ENCODE data around the gene RNF11.

The RNF11 gene

DNA sequence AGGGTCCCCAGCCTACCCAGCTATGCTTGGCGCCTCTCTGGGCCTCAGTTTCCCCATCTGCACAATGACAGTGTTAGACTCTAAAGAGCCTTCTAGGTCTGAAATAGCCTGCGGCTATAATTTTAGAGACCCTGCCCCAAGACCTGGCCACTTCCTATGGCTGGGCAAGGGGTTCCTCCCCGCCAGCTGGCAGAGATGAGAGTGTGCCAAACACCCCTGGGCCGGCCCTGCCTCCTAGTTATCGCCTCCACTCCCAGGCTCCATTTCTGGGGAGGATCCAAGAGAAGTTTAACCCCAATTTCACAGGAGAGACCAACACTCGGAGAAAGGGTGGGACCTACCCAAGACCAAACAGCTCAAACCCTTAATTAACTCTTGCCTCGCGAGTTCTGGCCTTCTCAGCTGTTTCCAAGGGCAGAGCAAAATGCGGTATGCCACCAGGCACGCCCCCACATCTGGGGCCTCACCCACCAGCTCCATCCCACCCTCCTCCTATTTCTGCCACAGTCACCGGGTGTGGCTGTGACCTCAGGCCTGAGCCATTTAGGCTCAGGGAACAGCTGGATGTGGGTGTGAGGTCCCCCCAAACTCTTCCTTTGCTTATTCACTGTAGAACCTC, 58.6 kb downstream of the RNF11 start:
- H3K4me3 ChIP-seq (ENCODE audit: low read depth, low read length) = no peak overlapping the region

DNA sequence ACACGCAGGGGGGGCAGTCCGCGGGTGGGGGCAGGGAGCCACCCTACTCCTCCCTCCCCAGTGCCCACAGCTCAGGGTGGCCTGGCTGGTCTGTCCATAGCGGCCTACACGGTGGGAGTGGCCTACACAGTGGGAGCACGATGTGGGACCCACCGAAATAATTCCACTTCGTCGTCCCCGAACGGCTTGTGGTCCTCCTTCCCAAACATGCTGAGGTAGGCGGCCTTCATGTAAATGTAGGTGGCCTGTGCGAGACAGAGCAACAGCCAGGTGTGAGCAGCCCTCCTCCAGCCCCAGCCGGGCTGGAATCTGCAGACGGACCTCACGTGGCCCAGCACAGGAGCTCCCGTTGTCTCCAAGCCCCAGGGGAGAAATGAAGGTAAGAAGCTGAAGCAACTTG, 59.9 kb downstream of the RNF11 start:
- no peak overlapping the region for H3K4me3 ChIP-seq (ENCODE audit: low read depth, low read length)

DNA sequence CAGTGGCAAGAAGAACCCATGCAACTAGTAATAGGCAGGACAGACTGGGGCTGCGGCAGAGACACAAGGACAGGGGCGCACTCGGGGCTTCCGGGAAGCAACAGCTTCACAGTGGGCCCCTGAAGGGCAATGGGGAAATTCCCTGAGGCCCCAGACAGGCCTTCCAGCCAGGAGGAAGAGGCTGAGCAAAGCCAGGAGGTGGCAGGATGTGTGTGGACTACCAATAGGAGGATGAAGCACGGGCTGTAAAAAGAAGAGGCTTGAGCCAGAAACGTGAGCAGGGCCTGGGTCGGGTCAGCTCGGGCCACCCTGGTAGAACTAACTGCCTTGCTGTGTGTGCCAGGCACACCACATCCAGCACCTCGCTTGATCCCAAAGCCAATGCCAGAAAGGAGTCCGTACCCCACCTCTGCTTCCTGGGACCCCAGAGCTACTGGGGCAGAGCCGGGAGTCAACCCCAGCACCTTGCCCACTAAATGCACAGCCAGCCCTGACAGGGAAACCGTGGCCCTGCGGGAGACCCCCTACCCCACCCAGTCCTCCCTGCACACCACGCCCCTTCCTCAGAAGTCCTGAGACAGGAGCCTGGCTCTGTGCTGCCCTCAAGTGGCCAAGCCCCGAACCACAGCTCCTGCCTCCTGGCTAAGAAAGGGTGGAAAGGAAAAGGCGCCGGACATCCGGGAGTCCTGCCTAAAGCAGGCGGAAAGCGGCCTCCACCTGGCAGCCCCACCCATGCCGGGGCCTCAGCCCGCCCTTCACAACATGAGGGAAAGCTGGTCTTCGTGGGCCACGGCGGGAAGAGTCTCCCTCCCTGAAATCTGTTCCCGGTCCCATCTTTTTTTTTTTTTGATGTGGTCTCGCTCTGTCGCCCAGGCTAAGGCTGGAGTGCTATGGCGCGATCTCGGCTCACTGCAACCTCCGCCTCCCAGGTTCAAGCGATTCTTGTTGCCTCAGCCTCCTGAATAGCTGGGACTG, 60.6 kb downstream of the RNF11 start:
- no peak overlapping the region for H3K4me3 ChIP-seq (ENCODE audit: low read depth, low read length)

DNA sequence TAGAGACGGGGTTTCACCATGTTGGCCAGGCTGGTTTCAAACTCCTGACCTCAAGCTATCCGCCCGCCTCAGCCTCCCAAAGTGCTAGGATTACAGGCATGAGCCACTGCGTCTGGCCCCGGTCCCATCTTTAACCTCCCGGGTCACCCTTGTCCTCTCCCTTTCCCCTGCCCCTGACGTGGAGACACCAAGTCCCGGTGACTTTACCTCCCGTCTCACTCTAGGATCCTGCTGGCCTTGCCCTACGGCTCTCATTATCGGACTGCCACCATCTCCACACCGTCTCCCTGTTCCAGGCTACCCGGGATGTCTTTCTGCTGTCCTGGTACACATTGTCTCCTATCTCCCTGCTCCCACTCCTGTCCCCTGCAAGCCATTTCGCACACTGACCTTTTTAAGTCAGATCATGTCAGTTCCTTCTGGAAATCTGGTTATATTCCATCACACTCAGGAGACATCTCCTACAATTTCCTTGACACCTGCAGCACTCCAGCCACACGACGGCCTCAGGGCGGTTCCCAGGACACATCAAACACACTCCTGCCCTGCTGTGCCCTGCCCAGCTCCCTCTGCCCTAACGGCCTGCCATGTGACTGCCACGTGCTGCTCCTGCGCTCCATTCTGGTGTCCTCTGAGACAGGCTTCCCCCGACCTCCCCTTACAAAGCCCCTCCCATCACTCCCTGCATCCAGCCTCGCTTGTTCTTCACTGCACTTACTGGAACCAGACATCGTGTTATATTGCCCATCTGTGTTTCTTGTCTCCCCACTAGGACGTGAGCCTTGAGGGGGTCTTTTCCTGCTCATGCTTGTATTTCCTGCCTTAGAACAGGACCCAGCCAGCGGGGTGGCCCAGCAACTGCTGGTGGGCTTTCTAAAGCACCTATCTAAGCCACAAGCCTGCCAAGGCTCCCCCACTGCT, 61.6 kb downstream of the RNF11 start:
- no peak overlapping the region for H3K4me3 ChIP-seq (ENCODE audit: low read depth, low read length)

DNA sequence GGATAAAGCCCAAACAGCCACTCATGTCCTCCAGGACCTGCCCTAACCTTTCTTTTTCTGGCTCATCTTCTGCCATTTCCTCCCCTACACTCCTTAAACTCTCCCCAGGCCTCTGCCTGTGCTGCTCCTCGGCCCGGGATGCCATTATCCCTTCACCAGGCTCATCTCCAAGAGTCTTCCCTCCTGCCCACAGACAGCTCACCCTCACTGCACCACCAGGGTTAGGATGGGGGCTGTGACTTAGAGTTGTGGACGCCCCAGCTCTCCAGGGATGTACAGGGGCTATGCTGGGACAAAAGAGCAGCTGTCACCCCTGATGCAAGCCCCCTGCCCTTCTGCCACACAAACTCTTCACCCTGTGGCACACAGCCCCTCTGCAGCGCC, 62.2 kb downstream of the RNF11 start:
- H3K4me3 ChIP-seq (ENCODE audit: low read depth, low read length) = no peak overlapping the region

DNA sequence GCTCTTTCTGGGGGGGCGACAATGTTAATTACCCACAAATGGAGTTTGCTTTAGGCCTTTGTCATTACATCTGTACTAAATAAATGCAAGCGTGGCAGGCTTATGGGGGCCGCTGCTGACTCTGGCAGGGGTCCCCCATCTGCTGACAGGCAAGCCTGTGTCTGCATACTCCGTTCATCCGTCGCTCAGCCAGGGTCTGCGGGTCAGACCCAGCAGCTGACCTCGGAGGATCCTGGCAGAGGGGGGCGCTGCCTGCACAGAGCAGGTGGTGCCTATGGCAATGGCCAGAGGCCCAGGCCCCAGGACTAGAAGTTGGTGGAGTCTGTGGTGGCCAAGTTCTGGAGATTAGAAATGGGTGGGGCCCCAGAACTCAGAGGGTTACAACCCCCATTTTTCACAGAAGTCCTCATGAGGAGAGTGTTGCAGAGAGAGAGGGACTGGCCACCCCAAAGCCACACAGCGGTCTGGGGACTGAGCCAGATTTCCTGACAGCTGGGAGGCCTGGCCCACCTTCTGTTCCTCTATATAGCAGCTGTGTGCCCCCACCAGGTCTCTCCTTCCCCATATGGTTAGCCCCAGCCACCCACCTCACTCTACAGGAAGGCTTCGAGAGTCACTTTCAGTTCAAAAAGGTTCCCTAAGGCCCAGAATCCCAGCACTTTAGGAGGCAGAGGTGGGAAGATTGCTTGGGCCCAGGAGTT, 63.3 kb downstream of the RNF11 start:
- H3K4me3 ChIP-seq (ENCODE audit: low read depth, low read length) = no peak overlapping the region

DNA sequence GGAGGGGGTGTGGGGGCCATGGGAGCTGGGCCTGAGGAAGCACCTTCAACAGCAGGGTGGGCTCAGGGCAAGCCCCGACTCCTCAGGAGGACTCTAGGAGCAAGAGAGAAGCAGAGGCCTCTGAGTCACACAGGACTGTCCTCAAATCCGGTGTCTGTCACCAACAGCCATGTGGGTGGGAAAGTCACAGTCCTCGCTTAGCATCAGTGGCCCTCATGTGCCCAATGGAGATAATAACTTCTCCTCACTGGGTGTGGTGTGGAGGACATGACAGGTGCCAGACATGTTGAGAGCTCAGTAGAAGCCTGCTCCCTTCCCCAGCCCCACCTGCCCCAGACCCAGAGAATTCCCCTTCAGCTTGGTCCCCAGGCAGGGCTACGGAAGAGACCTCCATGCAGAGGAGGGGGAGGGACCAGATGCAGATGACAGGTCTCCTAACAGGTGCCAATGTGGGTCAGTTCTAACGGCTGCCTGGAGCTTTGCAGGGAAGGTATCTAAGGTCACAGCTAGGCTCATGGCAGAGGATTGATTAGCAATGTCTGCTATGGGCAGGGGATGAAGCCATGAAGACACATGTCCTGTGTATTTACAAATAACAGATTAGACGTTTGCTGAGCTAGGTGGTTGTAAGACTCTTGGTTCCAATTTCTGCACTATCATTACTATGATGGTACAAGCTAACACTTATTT, 64.1 kb downstream of the RNF11 start:
- H3K4me3 ChIP-seq (ENCODE audit: low read depth, low read length) = no peak overlapping the region

DNA sequence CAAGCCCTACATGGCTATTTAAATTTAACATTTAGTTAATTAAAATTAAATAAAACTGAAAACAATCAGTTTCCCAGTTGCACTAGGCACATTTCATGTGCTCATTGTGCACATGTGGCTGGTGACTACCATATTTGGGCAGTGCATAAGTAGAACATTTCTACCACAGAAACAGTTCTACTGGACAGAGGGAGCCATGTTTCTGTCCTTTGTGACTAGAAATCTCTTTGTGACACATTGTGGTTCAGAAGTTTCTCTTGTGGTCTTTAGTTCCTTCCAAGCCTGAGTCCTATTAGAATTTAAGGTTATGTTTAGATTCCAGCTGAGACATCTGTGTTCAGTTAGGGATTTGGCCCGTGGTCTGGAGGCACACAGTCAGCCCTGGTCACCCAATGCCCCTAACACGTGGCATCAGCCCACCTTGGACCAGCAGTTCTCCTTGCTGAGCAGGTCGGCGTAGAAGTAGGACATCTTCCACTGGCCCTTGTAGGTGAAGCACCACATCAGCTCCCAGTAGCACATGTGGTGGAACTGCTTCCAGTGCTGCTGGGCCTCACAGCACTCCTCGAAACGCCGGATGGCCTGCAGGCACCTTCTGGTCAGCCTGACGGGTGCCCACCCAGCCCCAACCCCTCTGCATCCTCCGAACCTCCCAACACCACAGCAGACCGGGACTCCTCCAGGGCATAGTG, 65.2 kb downstream of the RNF11 start:
- H3K4me3 ChIP-seq (ENCODE audit: low read depth, low read length) = no peak overlapping the region

DNA sequence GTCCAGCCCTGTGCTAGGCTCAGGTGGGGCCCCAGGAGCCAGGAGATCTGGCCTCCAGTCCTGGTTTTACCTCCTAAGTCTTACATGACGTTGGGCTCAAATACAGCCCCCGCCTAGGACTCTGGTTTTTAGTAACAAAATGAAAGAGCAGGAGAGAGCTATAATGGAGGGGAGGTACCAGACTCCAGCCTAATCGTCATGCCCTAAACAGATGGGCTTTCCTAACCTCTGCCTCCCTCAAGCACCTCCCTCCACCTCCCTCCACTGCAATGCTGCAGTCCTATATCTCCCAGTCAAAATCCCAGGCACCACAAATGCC, 65.7 kb downstream of the RNF11 start:
- no peak overlapping the region for H3K4me3 ChIP-seq (ENCODE audit: low read depth, low read length)

DNA sequence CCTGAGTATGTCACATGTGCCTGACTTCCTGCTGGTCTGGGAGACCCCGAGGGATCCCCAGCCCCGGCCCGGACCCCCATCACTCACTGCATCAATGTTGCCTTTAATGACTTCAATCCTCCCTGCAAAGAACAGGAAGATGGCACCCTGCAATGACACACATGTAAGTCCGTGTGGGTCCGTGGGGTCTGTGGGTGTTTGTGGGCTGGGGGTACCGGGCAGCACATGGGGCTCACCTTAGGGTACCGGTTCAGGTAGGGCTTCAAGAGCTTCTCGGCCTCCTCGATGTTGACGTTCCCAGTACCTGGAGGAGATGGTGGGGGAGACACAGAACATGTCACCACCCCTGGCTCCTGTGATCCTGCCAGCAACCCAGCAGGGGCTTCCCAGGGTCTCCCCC, 66.2 kb downstream of the RNF11 start:
- no peak overlapping the region for H3K4me3 ChIP-seq (ENCODE audit: low read depth, low read length)

DNA sequence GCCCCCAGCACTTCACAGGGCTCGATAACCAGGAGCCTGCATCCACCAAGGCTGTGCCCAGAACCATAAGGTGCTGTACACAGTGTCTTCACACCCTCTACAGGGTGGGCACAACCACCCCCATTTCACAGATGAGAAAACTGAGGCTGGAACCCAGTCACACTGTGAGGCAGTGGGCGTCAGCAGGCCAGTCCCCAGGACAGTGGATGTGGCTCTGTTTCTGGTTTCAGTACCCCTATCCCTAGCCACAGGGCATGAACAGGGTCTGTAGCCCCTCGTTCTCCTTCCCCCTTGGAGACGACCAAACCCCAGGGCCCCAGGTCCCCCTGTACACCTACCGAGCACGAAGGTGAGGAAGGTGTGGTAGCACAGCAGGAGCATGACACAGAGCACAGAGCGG, 66.7 kb downstream of the RNF11 start:
- no peak overlapping the region for H3K4me3 ChIP-seq (ENCODE audit: low read depth, low read length)

DNA sequence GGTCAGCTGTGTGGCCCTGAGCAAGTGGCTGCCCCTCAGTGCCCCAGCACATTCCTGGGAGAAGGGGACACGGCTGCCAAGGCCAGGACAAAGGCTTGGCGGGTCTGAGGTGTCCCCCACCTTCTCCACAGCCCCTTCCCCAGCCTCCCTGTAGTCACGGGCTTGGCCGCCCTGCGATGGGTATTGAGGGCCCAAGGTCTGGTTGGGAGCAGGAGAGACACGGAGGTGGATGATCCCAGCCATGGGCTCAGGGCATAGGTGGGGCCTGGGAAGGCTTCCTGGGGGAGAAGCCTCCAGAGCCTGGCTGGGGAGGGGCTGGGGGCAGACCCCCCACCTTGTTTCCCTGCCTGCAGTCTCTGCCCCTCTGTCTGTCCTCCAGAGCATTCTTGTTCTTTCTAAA, 67.2 kb downstream of the RNF11 start:
- no peak overlapping the region for H3K4me3 ChIP-seq (ENCODE audit: low read depth, low read length)

DNA sequence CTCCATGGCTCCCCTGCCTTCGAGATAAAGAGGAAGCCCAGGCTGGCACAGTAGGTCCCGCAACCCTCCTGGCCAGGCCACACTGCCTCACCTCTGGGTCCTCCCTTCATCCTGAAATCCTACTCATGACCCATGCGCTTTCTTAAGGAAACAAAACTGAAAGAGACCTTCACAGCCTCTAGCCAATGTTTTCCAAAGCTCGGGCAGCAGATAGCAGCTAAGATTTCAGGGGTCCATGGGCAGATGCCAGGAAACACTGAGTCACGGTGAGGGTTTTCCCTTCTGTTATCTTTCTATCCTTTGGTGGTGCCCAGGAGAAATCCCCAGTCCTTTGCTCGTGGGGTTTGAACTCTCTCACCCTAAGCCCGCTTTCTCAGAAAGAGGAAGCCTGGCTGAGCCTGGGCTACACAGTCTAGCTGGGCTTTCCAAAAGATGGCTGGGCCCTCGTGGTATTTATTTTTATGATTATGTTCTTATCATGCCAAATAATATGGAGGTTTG, 67.7 kb downstream of the RNF11 start:
- H3K4me3 ChIP-seq (ENCODE audit: low read depth, low read length) = no peak overlapping the region

DNA sequence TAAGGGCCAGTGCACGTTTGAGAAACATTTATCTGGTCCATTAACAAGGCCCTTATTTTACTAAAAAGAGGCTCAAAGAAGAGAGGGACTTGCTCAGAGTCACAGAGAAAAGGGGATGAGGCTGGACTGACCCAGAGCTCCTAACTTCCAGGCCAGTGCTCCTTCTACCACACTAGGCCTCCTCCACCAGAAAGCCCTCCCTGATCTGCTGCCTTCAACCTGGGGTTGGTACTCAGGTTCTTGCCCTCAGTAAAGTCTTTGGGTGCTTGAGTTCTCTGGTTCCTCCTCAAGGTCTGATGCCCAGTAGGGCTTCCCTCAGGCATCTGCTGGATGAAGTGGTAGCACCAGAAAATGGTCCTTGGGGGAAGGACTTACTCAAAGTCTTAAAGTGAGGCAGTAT, 68.3 kb downstream of the RNF11 start:
- no peak overlapping the region for H3K4me3 ChIP-seq (ENCODE audit: low read depth, low read length)

DNA sequence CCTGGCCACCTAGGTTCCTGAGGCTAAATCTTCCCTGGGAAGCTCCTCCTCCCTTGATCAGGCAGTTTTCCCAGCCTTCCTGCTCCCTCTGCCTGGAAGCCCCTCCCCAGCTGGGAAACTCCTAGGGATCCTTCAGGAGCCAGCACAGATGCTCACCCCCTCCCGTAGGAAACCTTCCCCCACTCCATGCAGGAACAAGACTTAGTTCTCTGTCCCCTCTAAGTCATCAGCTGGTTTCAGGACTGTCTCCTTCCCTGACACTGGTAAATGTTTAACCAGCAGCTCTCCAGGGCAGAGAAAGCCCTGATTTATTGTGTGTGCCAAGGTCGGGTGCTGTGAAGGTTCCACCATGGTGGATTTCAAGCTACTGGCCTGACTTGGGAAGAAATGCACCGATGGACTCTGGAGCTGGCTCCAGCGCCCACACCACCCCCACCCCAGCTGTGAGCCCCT, 69.3 kb downstream of the RNF11 start:
- no peak overlapping the region for H3K4me3 ChIP-seq (ENCODE audit: low read depth, low read length)

DNA sequence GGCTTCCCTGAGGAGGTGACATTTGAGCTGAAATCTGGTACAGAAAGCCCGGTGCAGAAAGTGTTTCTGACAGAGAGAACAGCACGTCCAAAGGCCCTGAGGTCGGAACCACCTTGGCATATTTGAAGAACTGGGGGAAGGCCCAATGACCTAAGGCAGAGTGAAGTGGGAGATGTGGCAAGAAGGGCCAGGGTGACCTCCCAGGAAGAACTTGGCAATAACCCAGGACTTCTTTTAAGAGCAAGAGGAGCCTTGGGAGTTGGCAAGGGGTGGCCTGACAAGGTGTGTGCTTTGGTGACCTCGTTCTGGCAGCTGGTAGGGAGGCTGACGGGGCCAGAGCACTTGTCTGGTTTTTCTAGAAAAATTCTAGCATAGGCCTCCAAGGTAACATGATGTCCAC, 70.9 kb downstream of the RNF11 start:
- no peak overlapping the region for H3K4me3 ChIP-seq (ENCODE audit: low read depth, low read length)

DNA sequence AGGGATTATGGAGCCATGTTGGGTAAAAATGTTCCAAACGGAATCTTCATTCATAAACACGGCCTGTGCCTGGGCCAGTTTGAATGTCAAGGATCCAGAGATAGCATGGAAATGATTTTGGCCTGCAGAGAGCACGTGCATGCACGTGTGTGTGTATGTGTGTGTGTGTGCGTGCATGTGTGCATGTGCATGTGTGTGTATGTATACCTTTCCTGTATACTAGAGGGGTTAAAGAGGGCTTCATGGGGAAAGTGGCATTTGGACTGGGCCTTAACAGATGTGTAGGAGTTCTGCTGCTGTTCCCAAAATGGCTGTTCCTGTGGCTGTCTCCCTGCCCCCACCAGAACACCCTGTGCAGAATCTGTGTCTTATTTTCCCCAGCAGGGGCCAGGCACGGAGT, 72.6 kb downstream of the RNF11 start:
- no peak overlapping the region for H3K4me3 ChIP-seq (ENCODE audit: low read depth, low read length)

DNA sequence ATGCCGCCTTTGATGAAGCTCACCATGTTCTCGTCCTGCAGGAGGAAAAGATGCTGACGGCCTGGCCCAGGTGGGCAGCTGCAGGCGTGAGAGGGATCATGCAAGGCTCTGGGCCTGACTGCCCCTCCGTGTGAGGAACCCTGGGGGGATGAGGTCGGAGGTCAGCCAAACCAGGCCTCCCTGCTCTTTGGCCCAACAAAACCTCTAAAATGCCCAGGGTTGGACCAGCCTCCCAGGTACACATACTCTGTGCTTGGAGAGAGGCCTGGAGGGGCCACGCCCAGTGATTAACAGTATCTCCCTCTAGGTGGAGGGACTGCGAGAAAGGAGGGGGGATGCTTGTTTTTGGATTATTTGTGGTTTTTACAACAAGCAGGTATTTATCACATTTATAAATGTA, 73.2 kb downstream of the RNF11 start:
- no peak overlapping the region for H3K4me3 ChIP-seq (ENCODE audit: low read depth, low read length)

DNA sequence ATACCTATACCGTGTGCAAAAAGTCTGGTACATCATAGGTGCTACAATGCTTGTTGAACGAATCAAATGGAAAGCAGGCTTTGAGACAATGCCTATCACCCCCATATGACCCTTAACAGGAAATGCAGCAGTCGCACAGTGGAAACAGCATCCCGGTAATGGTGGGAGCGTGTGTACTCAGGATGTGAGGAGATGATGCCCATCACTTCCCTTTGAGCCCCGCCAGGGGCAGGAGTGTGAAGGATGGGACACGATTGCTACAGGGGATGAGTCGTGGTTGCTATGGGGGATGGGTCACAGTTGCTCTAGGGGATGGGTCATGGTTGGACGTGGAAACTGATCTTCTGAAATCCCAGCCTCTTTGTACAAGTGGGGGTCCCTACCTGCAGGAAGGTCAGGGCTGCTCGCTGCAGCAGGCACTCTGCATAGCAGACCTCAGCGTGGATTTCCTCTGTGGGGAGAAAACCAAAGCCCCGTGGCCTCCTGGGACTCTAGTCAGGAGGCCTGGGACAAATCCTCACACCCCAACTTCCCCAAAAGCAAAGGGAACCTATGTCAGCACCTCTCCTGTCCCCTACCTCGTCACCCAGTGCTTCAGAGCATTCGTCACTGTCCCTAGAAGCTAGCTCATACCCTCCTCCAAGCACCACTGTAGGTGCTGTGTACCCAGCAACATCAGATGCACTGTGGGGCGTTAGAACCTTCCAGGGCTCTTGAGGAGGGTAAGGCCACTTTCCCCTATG, 75.0 kb downstream of the RNF11 start:
- H3K4me3 ChIP-seq (ENCODE audit: low read depth, low read length) = no peak overlapping the region

All from iPS-11a (cell line).